NB4 (cell line): ENCODE data around the gene MRPL53.

Experiments
- CTCF ChIP-seq: IDR thresholded peaks from one replicate; pipeline ENCODE4 v1.5.1; 2012; ENCODE audit warnings: low read depth, low read length
- MAX ChIP-seq: IDR thresholded peaks from 2 replicates; pipeline ENCODE4 v1.6.1; 2011; ENCODE audit warnings: low read depth, low read length
- MYC ChIP-seq: IDR thresholded peaks from 2 replicates; pipeline ENCODE4 v1.6.1; 2011; ENCODE audit warnings: low read depth, low read length
- POLR2A ChIP-seq: IDR thresholded peaks from 2 replicates; pipeline ENCODE4 v1.6.1; 2011; ENCODE audit warnings: mild to moderate bottlenecking; ENCODE audit not compliant: insufficient read length; ENCODE audit errors: extremely low read depth

DNA sequence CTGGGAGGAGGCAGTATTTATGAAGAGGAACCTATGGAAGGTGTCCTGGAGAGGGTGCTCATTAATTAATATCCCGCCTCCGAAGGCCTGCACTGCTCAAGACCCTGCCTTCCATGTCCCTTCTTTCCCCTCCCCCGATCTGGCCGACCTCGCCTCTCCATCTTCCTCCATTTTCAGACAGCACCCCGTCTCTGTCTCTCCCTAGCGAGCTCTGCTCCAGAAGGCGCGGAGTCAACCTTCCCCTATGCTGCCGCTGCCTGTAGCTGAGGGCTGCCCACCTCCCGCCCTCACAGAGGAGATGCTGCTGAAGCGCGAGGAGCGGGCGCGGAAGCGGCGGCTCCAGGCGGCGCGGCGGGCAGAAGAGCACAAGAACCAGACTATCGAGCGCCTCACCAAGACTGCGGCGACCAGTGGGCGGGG is 15.3 kb downstream of the MRPL53 start:
- TF ChIP-seq POLR2A (no peak), CTCF (no peak), MYC (peak; percentile 34; the same call in 1 of the 2 replicates), MAX (no peak)
